ENCODE data around the gene CDIP1. TPM values are rescaled to one million over a fixed set of nuclear protein-coding genes. Genes with fewer than 3 reads are reported as not detected.

Gene CDIP1
- total and polyA plus RNA-seq, 4 donors: 11.3 to 25.2 (median 12.8) TPM

GRCh38 chr16:4465977-4466779, 72.4 kb downstream of the CDIP1 start:
- Histone ChIP-seq H3K9ac (ENCODE audit: insufficient read depth in 1 of 2, low read length in 2 of 2) (no peak overlapping the region), H3K4me1 (ENCODE audit: control insufficient read depth in 5 of 5, insufficient read depth in 5 of 5, low read length in 5 of 5) (peaks cover 0 to 3% (median 0%) of the 10 kb centered on the region in 5 donors), H3K27me3 (ENCODE audit: control insufficient read depth in 3 of 3, insufficient read depth in 3 of 3, low read length in 2 of 3) (no peaks in the 10 kb centered on the region), H3K9me3 (ENCODE audit: control insufficient read depth in 4 of 4, insufficient read depth in 3 of 4, low read length in 3 of 4) (no peaks in the 10 kb centered on the region), H3K27ac (ENCODE audit: low read depth in 1 of 2, low read length in 1 of 2) (peak overlapping the region; percentile 26 to 59), H3K4me3 (no peak overlapping the region), H3K36me3 (ENCODE audit: control insufficient read depth in 4 of 4, insufficient read depth in 4 of 4, low read length in 4 of 4) (peaks cover 0 to 34% (median 17%) of the 10 kb centered on the region in 4 donors)
- no peak for DNase-seq
- ATAC-seq (ENCODE audit: insufficient read depth, low FRiP score): no peak
- TF ChIP-seq CTCF (IDR thresholded peaks at IDR 0.05; ENCODE audit: control extremely low read depth, extremely low read depth): no peak
- WGBS, 2 donors: 87 to 90% methylated on average over 32 of the region's 32 CpGs

GRCh38 chr16:4463522-4464163, 74.9 kb downstream of the CDIP1 start:
- Histone ChIP-seq H3K27me3 (ENCODE audit: control insufficient read depth in 3 of 3, insufficient read depth in 3 of 3, low read length in 2 of 3) (no peaks in the 10 kb centered on the region), H3K9ac (ENCODE audit: insufficient read depth in 1 of 2, low read length in 2 of 2) (no peak overlapping the region), H3K27ac (ENCODE audit: low read depth in 1 of 2, low read length in 1 of 2) (no peak overlapping the region), H3K36me3 (ENCODE audit: control insufficient read depth in 4 of 4, insufficient read depth in 4 of 4, low read length in 4 of 4) (peaks cover 0 to 32% (median 17%) of the 10 kb centered on the region in 4 donors), H3K4me3 (no peak overlapping the region), H3K4me1 (ENCODE audit: control insufficient read depth in 5 of 5, insufficient read depth in 5 of 5, low read length in 5 of 5) (peaks cover 0 to 3% (median 0%) of the 10 kb centered on the region in 5 donors), H3K9me3 (ENCODE audit: control insufficient read depth in 4 of 4, insufficient read depth in 3 of 4, low read length in 3 of 4) (no peaks in the 10 kb centered on the region)
- 90 to 92% methylated on average over 22 of the region's 22 CpGs for WGBS, 2 donors
- no peak for DNase-seq
- TF ChIP-seq CTCF (IDR thresholded peaks at IDR 0.05; ENCODE audit: control extremely low read depth, extremely low read depth): no peak
- ATAC-seq (ENCODE audit: insufficient read depth, low FRiP score): no peak

GRCh38 chr16:4461250-4462085, 77.1 kb downstream of the CDIP1 start:
- Histone ChIP-seq H3K36me3 (ENCODE audit: control insufficient read depth in 4 of 4, insufficient read depth in 4 of 4, low read length in 4 of 4) (peaks cover 0 to 35% (median 22%) of the 10 kb centered on the region in 4 donors), H3K27me3 (ENCODE audit: control insufficient read depth in 3 of 3, insufficient read depth in 3 of 3, low read length in 2 of 3) (no peaks in the 10 kb centered on the region), H3K4me3 (no peak overlapping the region), H3K27ac (ENCODE audit: low read depth in 1 of 2, low read length in 1 of 2) (peak overlapping the region in 1 of 2 donors; percentile 3), H3K9me3 (ENCODE audit: control insufficient read depth in 4 of 4, insufficient read depth in 3 of 4, low read length in 3 of 4) (no peaks in the 10 kb centered on the region), H3K4me1 (ENCODE audit: control insufficient read depth in 5 of 5, insufficient read depth in 5 of 5, low read length in 5 of 5) (peaks cover 0 to 2% (median 0%) of the 10 kb centered on the region in 5 donors), H3K9ac (ENCODE audit: insufficient read depth in 1 of 2, low read length in 2 of 2) (no peak overlapping the region)
- WGBS, 2 donors: 83 to 87% methylated on average over 27 of the region's 27 CpGs
- DNase-seq (peak; percentile 13 to 68 (median 35)), ATAC-seq (ENCODE audit: insufficient read depth, low FRiP score) (no peak)
- no peak for TF ChIP-seq CTCF (IDR thresholded peaks at IDR 0.05; ENCODE audit: control extremely low read depth, extremely low read depth)
